GM12864 (cell line): ENCODE results near the gene ZCCHC13.
"Not testable (repeated sequence)": the region's sequence is repeated elsewhere in the genome, so short reads cannot be mapped to it uniquely, and the experiment has no call there.

Experiments used
- DNase-seq: peaks from one replicate; pipeline ENCODE4 v3.0.0-alpha.2; 2011; ENCODE audit warnings: low read depth
- H3K4me3 ChIP-seq: 2 replicates; pipeline ENCODE4 v1.5.1; 2011; ENCODE audit warnings: mild to moderate bottlenecking, low read depth, low read length, control low read depth
- TF ChIP-seq, protein P1 (sequence below): IDR thresholded peaks from 2 replicates; pipeline ENCODE4 v1.5.1; 2011; ENCODE audit warnings: low read depth, mild to moderate bottlenecking, moderate library complexity, low read length, control low read depth, inconsistent platforms; ENCODE audit errors: missing control alignments

ZCCHC13 gene

DNA sequence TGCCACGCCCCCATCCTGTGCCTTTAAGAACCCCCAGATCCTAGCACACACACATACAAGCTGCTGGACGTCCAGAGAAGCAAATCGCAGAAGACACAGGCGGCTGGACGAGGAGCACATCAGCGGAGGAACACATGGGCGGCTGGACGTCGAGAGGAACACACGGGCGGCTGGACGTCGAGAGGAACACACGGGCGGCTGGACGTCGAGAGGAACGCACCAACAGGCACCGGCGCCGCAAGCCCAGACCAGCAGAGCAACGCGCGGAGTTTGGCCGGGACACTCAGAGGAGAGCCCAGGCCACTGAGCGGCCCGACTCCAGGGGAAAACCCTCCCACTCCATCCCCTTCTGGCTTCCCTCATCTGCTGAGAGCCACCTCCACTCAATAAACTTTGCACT lies 17.2 kb downstream of the ZCCHC13 start:
- no peak overlapping the region for H3K4me3 ChIP-seq
- no peak for DNase-seq

DNA sequence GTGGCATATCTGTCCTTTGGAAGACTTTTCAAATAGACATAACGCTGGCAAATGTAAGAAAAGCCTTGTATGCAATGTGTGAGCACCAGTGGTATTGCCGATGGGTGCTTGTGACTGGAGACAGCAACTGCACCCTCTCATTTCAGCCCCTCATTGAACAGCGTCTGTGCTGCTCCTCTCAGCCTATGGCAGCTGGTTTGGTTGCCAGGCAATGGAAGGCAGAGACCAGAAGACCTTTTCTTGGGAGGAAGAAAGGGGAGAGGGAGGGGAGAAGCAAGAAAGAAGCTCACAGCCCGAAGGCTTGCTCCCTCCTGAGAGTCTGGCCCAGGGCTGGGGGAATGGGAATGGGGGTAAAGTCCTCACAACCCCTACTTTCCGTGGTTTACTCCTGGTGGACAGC lies 20.2 kb downstream of the ZCCHC13 start:
- TF ChIP-seq, protein P1, sequence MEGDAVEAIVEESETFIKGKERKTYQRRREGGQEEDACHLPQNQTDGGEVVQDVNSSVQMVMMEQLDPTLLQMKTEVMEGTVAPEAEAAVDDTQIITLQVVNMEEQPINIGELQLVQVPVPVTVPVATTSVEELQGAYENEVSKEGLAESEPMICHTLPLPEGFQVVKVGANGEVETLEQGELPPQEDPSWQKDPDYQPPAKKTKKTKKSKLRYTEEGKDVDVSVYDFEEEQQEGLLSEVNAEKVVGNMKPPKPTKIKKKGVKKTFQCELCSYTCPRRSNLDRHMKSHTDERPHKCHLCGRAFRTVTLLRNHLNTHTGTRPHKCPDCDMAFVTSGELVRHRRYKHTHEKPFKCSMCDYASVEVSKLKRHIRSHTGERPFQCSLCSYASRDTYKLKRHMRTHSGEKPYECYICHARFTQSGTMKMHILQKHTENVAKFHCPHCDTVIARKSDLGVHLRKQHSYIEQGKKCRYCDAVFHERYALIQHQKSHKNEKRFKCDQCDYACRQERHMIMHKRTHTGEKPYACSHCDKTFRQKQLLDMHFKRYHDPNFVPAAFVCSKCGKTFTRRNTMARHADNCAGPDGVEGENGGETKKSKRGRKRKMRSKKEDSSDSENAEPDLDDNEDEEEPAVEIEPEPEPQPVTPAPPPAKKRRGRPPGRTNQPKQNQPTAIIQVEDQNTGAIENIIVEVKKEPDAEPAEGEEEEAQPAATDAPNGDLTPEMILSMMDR = no peak
- H3K4me3 ChIP-seq = no peak overlapping the region
- DNase-seq = no peak

More for the DNA sequence above, 17.2 kb downstream of the ZCCHC13 start:
- TF ChIP-seq, protein P1 = no peak

DNA sequence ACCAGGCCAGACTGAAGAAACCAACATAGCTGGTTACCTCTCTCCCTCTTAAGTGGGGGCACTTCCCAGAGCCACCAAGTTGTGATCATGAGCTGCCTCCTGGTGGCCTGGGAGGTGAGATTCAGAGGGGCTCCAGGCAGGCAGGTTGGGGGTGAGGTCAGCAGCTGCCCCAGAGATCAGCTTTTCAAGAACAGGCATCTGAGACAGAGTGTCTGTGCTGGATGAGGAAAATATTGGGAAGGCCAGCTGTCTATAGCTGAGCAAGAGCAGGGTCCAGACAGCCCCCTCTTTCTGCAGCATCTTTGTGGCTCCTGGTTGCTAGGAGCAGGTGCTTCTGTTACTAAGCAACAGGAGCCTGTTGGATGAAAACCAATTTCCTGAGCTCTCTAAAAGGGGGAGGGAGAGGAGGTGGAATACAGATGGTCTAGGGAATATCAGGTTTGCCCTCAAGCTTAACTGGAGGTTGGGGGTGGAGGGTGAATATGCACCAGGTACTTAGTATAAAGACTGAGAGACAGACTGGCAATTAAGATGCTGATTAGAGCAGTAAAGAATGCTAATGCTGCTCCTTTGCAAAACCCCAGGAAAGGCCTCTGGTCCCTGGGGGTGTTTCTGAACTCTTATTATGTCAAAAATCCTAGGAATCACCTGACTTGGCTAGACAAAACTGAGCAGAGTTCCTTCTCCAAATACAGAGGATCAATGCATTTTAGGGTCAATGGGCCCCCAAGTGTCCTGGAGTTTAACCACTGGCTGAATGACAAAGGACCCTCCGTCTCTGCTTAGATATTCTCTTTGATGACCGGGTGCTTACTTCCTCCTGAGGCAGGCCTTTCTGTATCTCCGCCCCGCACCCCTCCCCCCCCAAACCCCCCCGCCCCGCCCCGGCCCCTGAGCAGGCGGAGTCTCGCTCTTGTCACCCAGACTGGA lies 21.4 kb downstream of the ZCCHC13 start:
- no peak overlapping the region for H3K4me3 ChIP-seq
- DNase-seq = no peak
- TF ChIP-seq, protein P1 = no peak

DNA sequence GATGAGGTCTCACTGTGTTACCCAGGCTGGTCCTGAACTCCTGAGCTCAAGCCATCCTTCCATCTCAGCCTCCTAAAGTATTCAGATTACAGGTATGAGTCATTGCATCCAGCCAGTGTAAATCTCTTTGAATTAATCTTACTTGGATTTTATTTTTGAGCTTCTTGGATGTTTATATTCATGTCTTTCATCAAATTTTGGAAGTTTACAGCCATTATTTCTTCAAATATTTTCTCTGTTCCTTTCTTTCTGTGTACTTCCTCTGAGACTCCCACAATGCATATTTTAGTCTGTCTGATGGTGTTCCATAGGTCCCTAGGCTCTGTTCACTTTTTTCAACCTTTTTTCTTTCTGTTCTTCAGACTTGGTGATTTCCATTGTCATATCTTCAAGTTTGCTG lies 34.9 kb downstream of the ZCCHC13 start:
- no peak for DNase-seq
- H3K4me3 ChIP-seq = no peak overlapping the region
- TF ChIP-seq, protein P1 = no peak

DNA sequence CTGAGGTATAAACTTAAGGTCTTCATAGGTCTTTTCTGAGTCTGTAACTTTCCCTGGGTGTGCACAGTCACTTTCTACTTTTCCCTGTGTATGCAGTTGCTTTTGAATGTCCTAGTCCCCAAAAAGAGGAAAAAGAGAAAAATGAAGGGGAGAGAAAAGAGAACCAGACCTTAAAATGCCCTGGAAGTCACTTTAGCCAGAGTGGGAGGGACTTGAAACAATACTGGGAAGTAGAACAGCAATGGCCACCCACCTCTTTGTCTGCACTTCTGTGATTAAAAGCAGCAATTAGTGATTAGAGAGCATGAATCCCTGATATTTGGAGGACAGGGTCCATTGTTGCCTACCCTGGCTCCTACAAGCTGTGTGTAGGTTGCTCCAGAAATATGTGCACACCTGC lies 36.1 kb downstream of the ZCCHC13 start:
- H3K4me3 ChIP-seq = no peak overlapping the region
- TF ChIP-seq, protein P1 = no peak
- no peak for DNase-seq

DNA sequence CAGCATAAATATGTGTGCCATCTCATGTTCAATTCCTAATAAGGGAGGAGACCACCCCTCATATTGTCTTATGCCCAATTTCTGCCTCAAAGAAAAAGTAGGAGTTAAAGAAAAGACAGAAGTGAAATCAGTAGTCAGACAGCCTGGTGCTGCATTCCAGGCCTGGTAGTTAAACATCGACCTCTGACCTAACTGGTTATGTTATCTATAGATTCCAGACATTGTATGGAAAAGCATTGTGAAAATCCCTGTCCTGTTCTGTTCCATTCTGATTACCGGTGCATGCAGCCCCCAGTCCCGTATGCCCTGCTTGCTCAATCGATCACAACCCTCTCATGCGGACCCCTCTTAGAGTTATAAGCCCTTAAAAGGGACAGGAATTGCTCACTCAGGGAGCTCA lies 38.2 kb downstream of the ZCCHC13 start:
- not testable (repeated sequence) for DNase-seq, H3K4me3 ChIP-seq

DNA sequence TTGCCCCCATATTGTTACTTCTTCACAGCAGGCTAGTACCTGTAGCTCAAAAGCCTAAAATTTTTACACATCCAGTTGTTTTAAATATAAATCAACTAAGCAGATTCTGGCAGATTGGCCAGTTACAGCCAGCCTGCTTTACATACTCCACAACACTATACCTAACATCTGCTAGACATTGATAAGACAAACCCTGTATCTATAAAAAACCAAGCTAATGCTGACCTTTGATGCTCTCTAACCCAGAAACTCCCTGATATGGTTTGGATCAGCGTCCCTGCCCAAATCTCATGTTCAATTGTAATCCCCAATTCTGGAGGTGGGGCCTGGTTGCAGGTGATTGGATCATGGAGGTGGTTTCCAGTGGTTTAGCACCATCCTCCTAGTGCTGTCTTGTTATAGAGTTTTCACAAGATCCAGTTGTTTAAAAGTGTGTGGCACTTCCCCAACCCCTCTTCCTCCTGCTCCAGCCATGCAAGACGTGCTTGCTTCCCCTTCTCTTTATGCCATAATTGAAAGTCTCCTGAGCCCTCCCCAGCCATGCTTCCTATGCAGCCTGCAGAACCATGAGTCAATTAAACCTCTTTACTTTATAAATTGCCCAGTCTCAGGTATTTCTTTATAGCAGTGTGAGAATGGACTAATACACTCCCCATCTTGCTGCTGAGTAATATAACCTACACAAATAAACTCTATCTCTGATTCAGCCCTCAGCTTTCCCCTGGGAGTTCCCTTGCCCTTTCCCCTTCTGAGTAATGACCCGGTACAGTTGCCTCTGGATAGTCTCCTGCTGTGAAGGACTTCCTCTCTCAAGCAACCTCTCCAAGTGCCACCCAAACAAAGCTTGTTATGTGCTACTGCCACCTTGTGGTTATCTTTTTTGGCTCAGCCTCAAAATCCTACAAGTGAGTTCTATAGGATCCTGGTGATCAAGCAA lies 39.6 kb downstream of the ZCCHC13 start:
- H3K4me3 ChIP-seq = no peak overlapping the region
- peak; percentile 26 for DNase-seq
- TF ChIP-seq, protein P1 = peak; percentile 60
